GM21825 (cell line): ENCODE measurements around the gene SHB.

Source experiments
- ATAC-seq: cut with Tn5 transposase; IDR thresholded peaks from one replicate; pipeline ENCODE4 v1.9.1; 2021; ENCODE audit warnings: mild to moderate bottlenecking, moderate library complexity; ENCODE audit not compliant: unreplicated experiment

SHB gene

DNA sequence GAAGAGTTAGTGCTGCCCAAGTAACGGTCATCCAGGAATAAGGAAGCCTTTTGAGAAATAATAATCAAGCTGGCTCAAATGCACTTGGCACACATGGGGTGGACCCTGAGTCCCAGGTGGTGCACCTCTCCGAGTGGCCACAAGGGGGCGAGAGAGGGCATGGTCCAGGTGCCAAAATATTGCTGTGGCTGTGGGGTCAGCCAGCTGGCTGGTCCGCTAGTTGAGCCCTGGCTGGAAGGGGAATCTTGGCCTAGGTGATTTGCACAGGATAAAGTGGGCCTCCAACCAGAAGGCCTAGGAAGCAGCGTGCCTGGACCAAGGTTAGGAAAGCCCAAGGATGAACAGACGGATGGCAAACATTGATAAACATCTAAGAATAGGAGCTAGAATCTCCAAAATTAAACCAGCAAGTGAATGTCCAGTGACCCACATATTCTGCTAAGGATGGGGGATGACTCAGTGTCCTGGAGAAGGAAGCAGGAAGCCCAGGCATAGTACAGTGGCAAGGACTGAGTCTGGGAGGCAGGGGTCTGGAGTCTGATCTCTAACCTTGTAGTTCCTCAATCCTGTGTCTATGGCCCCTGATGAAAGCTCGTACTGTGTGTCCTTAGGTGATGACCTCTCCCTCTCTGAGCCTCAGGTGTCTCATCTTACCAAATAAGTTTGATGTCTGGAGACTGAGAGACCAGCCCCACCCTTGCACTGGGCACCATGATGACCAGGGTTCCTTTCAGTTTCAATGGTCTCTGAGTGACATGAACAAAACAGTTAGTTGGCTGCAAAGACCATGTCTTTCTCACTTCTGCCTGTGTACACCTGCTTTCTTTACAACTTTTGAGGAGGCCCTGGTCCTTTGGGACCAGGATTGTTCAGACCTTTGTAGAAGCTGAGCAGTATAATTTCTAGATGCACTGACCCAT, 19.2 kb upstream of the SHB start:
- ATAC-seq: peak; percentile 40

DNA sequence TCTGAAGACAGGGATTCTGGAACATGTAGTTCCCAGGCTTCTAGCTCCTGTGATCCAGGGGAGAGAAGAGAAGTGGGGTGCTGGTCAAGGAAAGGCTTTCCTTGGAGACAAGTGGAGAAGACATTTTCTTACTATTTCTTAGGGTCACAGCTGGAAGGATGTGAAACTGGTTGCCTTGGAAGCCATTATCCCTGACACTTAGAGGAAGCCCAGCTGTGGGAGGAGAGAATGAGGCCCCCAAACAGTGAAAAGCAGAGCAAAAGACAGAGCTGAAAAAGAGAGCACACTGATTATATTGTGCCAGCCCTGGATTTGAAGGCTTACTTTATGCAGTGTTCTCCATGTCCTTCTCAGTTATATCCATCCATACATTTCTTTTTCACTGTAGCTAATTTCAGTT, 17.5 kb upstream of the SHB start:
- ATAC-seq: no peak

DNA sequence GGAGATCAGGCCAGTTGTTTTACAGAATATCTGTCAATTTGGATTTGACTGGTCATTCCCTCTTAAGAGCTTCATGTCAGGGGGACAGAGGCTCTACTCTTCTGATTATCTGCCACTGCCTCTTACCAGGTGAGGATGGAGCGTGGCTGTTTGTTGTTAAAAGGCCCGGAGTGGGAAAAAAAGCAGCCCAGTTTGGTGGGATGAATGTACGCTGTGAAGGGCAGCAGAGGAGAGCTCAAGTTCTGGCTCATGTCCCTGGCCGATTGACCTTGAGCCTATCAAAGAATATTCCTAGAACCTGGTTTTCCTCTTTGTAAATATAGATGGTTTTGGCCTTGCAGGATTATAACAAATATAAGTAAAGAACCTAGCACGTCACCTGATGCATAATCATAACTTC, 16.3 kb upstream of the SHB start:
- no peak for ATAC-seq

DNA sequence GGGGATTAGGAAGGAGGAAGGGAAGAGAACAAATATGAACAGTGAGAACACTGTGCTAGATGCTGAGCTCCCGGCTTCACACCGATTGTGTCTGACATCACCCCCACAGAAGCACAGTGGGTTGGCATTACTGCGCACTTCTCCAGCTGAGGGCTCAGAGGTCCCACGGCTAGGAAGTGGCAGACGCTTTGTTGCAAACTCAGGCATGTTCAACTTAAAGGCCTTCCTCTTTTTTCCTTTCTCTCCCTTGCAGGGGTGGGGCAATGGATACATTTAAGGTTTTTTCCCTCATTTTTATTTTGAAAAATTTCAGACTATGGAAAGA, 15.5 kb upstream of the SHB start:
- ATAC-seq: no peak

DNA sequence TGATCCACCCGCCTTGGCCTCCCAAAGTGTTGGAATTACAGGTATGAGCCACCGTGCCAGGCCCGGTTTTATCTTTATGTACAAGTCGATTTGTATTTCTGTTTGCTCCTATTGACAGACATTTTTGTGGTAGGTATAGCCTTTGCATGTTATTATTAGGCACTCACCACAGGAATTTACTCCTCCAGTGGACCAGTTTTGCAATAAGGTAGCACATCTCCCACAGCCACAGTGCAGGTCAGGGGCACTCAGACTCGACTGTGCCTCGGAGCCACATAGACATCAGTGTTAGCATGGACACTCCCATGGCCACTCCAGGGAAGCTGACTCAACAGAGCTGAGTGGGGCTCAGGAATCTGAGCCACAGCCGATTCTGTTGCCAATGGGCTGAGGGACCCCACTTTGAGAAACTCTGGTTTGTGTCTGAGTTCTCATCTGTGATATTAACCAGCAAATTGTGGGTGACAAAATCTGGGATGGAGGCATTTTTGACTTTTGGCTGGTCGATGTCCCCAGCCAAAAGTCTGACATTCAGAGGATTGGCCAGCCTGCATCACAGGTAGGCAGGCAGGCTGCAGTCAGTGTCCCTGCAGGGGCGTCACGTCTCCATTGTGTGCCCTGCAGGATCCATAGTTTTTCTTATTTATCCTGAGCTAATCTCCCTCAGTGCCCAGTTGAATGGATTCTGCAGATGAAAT, 15.0 kb upstream of the SHB start:
- no peak for ATAC-seq

DNA sequence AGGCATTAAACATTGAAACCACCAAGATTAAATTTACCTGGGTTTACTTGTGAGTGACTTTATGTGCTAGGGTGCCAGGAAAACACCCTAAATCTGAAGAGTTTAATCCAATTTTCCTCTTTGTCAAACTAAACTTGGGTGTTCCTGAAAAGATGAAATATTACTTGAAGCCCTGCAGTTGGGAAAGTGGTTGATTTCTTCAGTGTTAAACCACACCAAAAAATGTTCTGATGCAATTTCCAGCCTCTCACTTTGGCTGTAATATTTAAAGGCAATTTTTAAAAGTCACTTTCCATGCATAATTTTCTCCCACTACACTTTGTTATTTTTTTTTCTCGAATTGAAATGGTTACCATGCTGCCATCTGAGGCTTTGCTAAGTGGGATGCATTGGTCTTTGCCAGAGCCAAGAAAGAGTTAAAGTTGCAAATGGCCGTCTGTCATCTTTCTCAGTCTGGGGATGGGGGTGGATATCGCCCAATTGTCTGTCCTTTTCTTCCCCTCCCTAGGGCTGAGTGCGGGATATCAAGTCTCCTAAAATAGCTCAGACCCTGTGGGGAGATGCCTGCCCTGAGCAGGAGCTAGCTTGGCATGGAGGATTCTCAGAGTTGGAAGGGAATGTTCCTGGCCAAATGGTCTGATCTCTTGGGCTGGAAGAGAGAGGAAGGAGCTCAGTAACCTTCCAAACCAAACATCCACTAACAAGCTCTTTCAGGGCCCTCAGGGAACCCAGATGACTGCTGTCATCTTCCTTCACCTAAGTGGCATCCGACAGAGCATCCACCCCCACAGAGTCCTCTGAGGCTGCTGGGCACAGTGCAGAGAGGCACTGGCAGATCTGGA, 13.6 kb upstream of the SHB start:
- no peak for ATAC-seq

DNA sequence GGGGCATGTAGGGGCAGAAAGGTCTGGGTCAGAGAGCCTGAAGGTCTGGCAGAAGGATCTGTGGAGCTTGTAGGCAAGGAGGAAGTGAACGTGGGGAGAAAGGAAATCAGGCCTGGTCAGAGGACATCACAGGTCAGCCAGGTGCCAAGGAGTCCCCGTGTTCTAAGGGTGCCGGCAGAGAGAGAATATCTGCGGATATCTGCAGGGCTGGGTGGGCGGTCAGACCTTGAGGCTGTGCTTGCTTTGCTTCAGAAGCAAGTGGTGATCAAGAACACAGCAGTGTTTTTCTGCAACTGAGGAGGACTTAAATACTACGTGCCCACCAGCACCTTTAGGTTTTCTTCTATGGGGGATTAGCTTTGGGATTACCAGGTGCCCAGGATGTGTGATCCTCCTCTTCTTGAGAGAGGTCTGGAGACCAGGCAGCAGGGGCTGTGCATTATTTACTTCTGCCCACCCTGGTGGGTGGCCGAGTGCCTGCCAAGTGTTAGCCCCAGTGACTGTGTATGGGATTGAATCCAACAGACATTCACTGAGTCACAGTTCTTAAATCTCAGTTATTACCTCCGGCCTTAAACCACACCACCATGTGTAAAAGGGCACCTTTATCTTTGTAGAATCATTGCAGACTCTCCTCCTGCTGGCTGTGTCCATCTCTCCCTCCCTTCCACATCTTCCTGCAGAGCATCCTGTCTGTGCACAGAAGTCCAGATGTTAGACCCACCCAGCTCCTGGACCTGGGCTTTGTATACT, 12.5 kb upstream of the SHB start:
- no peak for ATAC-seq

DNA sequence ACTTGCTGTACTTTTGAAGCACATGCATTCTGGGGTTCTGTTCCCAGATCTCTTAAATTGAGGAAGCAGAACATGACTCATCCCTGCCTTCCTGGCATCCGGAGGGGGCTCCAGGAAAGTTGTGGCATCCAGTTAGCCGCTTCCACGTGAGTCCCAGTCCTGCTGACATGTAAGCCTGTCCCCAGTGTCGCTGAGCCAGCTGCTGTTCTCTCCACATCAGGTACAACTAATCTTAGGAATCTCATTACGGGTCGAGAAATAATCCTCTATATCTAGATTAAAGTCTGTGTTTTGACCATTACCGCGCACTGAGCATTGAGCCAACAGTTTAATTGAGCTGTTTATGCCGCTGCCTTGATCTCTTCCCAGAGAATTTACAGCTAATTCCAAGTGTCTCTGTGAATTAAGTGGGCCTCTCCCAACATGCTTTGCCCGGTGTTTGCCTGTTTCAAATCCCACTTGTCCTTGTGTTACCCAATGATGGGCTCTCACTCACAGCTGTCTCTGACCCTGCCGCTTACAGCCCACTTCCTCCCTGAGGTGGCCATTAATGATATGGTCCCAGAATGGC, 10.5 kb upstream of the SHB start:
- ATAC-seq: no peak

DNA sequence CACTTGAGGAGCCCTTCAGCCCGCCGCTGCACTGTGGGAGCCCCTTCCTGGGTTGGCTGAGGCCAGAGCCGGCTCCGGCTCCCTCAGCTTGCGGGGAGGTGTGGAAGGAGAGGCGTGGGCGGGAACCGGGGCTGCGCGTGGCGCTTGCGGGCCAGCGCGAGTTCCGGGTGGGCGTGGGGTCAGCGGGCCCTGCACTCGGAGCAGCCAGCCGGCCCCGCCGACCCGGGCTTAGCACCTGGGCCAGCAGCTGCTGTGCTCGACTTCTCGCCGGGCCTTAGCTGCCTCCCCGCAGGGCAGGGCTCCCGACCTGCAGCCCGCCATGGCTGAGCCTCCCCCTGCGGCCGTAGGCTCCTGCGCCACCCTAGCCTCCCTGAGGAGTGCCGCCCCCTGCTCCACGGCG, 6.2 kb upstream of the SHB start:
- ATAC-seq: no peak

DNA sequence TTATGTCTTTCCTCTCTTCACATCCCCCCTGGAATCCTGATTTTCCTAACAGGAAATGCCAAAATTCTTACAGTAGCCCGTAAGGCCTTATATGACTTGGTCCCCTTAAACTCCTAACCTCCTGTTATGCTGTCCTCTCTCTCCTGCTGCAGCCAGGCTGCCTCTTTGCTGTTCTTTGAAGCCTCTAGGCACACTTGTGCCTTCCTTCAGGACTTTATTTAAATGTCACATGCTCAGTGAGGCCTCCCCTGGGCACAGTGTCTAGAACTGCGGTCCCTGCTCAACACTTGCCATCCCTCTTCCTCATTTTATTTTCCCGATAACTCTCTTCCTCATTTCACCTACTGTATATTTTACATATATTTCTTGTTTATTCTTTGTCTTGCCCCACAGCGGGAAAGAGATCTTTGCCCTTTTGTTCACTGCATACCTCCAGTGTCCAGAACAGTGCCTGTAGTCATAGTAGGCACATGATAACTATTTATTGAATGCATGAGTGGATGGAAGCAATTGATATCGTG, 5.5 kb upstream of the SHB start:
- no peak for ATAC-seq

DNA sequence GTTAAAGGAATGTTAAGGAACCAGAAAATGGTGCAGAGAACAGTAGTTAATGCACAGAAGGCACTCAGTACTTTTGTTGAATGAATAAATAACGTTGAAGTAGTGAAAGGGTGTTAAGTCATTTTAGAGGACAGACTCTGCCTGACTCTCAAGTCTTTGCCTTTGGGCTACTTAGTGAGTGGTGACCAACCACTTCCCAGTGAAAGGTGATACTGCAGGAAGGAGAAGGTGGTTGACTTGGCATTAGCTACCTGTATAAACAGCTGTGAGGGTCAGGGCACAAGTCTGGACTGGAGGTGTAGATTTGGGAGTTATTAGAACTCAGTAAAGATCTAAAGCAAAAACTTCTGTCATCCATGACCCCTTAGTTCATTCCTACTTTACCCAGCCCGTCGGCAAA, 4.9 kb upstream of the SHB start:
- no peak for ATAC-seq

DNA sequence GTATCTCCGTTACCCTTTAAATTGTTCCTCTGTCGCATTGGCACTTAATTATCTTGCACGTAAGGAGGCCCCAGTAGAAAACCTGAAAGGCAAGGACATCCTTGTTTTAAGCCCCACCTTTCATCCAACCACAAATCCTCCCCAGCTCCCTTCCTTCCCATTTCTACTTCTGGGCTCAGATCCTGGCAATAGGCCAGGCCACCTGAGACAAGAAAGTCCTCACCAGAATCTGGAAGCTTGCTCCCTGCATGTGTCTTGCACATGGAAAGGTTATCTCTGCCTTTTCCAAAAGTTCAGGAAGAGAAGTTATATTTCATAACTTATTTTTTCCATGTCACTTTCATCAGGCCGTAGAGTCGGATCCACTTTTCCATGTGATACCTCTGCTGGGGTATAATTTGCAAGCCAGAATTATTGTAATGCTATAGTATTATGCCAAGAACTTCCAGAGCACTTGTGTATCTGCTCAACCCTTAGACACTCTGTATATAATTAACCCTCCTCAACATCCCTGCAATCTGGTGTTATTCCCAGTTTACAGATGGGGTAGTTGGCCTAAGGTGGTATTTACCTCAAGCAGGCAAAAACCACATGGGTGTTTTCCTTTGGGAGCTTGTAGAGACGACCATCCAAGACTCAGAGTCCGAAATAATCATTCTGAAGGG, 2.6 kb upstream of the SHB start:
- ATAC-seq: no peak

DNA sequence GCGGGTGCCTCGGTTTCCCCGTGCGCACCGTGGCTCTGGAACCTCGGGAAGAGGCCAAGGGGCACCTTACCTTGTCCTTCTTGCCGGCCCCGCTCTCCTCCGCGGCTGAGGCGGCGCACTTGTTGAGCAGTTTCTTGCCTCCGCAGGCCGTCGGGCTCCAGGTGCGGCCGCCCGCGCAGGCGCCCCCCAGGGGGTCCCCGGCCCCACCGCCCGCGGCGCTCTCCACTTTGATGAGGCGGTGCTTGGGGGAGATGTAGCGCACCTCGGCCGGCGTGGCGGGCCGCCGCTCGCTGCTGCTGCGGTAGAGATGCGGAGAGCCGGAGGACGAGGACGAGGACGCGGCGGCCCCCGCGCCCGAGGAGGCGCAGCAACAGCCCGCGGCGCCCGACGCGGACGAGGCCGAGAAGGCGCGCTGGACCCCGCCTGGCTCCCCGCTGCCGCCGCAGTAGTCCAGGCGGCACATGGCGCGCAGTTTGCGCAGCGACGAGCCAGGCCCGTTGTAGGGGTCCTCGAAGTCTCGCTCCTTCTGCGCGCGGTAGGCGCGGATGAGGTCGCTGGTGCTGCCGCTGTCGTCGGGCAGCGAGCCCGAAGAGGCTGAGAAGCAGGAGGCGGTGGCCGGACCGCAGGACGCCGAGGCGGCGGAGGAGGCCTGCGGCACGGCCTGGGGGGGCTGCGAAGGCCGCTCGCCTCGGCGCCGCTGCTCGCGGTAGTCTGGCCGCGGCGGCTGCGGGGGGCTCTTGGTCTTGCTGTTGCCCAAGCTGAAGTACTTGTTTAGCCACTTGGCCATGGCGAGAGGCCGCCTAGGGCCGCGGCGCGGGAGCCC, 957 bp downstream of the SHB start:
- no peak for ATAC-seq

DNA sequence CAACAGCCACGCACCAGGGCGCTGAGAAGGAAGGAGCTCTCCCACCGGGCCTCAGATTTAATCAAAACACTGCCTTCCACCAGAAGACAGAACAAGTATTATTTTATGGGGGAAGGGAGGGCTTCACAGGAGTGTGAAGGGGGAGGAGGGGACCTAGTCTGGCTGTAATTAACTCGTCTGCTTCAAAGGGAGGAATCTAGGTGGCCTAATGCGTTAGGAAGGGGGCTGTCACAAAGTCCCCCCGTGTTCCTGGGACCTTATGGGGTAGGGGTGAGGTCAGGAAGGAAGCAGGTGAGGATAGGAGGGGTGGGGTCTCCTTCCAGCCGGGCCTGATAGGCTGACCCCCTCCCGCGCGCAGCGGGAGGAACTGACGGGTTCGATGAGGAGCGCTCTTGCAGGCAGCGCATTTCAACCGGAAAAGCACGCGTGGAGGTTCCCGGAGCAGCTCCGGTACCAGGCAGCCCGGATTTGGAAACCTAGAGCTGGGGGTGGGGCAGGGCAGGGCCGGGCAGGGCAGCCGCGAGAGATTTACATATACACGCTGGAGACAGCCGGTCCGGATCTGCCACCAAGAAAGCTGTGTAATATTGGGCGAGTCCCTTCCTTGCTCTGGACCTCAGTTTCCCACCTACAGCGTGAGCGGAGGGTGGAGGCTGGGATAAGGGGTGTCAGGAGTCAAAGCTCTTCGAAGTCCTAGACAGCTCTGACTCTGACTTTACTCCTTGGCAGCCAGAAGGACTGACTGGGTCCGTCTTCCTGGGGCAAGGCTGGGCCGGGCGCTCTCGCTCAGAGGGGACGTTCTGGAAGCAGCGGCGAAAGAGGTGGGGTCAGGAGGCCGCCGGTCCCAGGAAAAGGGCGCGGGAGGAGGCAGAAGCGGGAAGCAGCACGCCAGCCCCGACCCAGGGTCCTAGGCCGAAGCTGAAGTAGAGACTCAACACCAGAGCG, 1.8 kb downstream of the SHB start:
- no peak for ATAC-seq

DNA sequence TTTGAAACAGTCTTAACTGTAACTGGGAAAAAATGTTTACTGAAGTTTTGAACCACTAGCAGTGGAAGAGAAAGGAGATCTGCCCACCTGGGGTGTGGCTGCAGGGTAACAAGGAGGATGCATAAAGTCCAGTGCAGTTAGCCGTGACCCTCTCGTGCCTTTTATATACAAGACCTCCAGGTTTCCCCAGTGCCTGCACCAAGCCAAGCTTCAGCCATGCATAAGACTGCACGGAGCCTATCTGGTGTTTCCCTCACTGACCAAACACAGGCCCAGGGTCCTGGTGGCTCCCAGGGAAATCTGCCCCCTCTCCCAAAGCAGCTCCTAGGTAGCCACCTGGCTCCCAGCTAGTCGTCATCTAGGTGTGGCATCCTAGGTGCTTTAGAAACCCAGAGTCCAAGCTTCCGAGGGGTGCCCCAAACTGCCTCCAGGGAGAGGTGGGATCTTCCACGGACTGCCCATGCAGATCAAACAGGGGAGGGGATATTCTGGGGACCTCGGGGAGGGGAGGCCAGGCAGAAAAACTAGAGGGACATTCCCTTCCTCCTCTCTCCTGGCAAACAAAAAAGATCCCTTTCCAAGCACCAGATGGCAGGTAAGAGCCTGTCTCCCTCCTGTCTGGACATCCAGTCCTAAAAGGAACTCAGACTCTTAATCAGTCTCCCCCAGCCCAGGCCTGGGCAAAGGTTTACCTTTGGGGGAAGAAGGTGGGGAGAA, 2.7 kb downstream of the SHB start:
- ATAC-seq: no peak

DNA sequence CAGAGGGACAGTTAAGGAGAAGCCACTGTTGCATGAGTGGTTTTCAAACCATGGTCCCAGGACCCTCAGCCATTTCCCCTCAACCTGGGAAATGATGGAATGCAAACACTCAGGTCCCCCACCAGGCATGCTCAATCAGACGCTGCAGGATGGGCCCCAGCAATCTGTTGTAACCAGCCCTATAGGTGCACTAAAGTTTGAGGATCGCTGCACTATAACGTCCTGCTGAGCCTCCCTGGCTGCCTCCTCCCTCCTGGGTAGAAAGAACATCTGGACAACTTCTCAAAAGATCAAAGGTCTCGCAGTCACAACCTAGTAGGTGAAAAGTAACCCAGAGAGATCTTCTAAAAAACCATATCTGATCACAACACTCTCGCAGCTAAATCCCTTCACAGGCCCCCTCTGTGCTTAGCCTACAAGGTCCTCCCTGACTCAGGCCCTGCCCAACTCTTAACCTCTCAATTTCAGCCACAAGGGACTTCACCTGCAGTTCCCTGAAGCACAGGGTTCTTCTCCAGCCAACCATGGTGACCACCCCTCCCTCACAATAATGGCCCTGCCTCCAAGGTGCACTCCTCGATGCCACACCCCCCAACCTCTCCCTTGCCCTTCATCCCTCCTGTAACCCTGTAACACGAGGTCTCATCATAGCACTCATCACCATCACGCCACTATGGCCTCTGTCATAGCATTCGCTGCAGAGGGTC, 3.5 kb downstream of the SHB start:
- peak; percentile 35 for ATAC-seq
